ENCODE data around the gene HIVEP3.

HIVEP3 gene

GRCh38 chr1:41465741-41466140 lies 453.0 kb downstream of the HIVEP3 start (continued):
- no peak for TF ChIP-seq ZNF76 (tag by site-specific recombination; IDR thresholded peaks at IDR 0.05; ENCODE audit: borderline replicate concordance, low read depth)
- no peak for TF ChIP-seq ZNF394 (tag by site-specific recombination; IDR thresholded peaks at IDR 0.05; ENCODE audit: borderline replicate concordance)
- TF ChIP-seq ZNF660 (tag by site-specific recombination; IDR thresholded peaks at IDR 0.05), result no peak
- no peak for TF ChIP-seq ZNF175 (tag by site-specific recombination; IDR thresholded peaks at IDR 0.05)
- no peak for TF ChIP-seq ZNF350 (tag by site-specific recombination; IDR thresholded peaks at IDR 0.05)
- no peak for TF ChIP-seq ZNF830 (tag by site-specific recombination; IDR thresholded peaks at IDR 0.05; ENCODE audit: low read depth)
- TF ChIP-seq ZFP41 (tag by site-specific recombination; IDR thresholded peaks at IDR 0.05; ENCODE audit: borderline replicate concordance), result no peak

- Histone ChIP-seq H3K9me3 (ENCODE audit: control insufficient read depth, insufficient read depth, low read depth, low read length) (no peaks in the 10 kb centered on the region), H3K36me3 (ENCODE audit: control insufficient read depth in 2 of 2, insufficient read depth in 1 of 2, low read length in 2 of 2) (no peaks in the 10 kb centered on the region), H3K4me3 (ENCODE audit: low read depth, low read length) (no peak overlapping the region), H3K27ac (ENCODE audit: extremely low read depth, low read depth, low read length) (no peak overlapping the region), H3K4me1 (ENCODE audit: control insufficient read depth, insufficient read depth, low read length) (no peaks in the 10 kb centered on the region)
- ChIA-PET CTCF (interaction anchor here (0.6 kb wide), 1 partner anchor 10 kb away, joined by 3 read pairs; no protein-coding TSS in a partner anchor), POLR2A (no interaction called here)
- TF ChIP-seq ZNF335 (tag by site-specific recombination; conservative IDR thresholded peaks at IDR 0.05) (no peak), ZNF404 (tag by site-specific recombination; IDR thresholded peaks at IDR 0.05) (no peak), OSR2 (tag by site-specific recombination; IDR thresholded peaks at IDR 0.05) (no peak), SP7 (tag by site-specific recombination; IDR thresholded peaks at IDR 0.05) (no peak), SCRT1 (tag by site-specific recombination; IDR thresholded peaks at IDR 0.05; ENCODE audit: borderline replicate concordance) (no peak), ZNF610 (tag by site-specific recombination; IDR thresholded peaks at IDR 0.05; ENCODE audit: borderline replicate concordance) (no peak), ZFP69B (tag by site-specific recombination; IDR thresholded peaks at IDR 0.05) (no peak), ZNF639 (tag by site-specific recombination; IDR thresholded peaks at IDR 0.05) (no peak), ZNF112 (tag by site-specific recombination; IDR thresholded peaks at IDR 0.05) (no peak), ZNF501 (tag by site-specific recombination; IDR thresholded peaks at IDR 0.05) (no peak), ZNF658 (tag by site-specific recombination; IDR thresholded peaks at IDR 0.05) (no peak), ZNF302 (tag by site-specific recombination; IDR thresholded peaks at IDR 0.05; ENCODE audit: low read depth) (no peak), ZNF146 (tag by site-specific recombination; IDR thresholded peaks at IDR 0.05) (no peak), ZNF555 (tag by site-specific recombination; conservative IDR thresholded peaks at IDR 0.05) (no peak), SETDB1 (IDR thresholded peaks at IDR 0.05; ENCODE audit: insufficient read length, low read length) (no peak), ATF2 (tag by site-specific recombination; IDR thresholded peaks at IDR 0.05; ENCODE audit: low read depth) (no peak)
- TF ChIP-seq, protein P1, sequence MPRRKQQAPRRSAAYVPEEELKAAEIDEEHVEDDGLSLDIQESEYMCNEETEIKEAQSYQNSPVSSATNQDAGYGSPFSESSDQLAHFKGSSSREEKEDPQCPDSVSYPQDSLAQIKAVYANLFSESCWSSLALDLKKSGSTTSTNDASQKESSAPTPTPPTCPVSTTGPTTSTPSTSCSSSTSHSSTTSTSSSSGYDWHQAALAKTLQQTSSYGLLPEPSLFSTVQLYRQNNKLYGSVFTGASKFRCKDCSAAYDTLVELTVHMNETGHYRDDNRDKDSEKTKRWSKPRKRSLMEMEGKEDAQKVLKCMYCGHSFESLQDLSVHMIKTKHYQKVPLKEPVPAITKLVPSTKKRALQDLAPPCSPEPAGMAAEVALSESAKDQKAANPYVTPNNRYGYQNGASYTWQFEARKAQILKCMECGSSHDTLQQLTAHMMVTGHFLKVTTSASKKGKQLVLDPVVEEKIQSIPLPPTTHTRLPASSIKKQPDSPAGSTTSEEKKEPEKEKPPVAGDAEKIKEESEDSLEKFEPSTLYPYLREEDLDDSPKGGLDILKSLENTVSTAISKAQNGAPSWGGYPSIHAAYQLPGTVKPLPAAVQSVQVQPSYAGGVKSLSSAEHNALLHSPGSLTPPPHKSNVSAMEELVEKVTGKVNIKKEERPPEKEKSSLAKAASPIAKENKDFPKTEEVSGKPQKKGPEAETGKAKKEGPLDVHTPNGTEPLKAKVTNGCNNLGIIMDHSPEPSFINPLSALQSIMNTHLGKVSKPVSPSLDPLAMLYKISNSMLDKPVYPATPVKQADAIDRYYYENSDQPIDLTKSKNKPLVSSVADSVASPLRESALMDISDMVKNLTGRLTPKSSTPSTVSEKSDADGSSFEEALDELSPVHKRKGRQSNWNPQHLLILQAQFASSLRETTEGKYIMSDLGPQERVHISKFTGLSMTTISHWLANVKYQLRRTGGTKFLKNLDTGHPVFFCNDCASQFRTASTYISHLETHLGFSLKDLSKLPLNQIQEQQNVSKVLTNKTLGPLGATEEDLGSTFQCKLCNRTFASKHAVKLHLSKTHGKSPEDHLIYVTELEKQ (tag by site-specific recombination; IDR thresholded peaks at IDR 0.05; ENCODE audit: borderline replicate concordance), result no peak
- TF ChIP-seq, protein P2, sequence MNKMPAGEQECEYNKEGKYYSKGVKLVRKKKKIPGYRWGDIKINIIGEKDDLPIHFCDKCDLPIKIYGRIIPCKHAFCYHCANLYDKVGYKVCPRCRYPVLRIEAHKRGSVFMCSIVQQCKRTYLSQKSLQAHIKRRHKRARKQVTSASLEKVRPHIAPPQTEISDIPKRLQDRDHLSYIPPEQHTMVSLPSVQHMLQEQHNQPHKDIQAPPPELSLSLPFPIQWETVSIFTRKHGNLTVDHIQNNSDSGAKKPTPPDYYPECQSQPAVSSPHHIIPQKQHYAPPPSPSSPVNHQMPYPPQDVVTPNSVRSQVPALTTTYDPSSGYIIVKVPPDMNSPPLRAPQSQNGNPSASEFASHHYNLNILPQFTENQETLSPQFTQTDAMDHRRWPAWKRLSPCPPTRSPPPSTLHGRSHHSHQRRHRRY (tag by site-specific recombination; IDR thresholded peaks at IDR 0.05), result no peak
These were observed 453.8 kb downstream of the HIVEP3 start for GRCh38 chr1:41464885-41465284.

Measured in HEK293 (cell line).